Tibial nerve (tissue), 4 donors: ENCODE data around the gene RASSF1.

ENCODE experiments used
- CTCF ChIP-seq, 5 experiments: fragments of 200-600 bp in 3 of 5; fragments of 450-650 bp in 2 of 5; sonication (generic) in 3 of 5; IDR thresholded peaks; one replicate each; pipeline ENCODE4 v1.5.1; 2016 to 2019; ENCODE audit warnings: antibody characterized with exemption in 5 of 5, mild to moderate bottlenecking in 3 of 5, moderate library complexity in 2 of 5
- EP300 ChIP-seq, 2 donors: sonication (generic); formaldehyde crosslinking; IDR thresholded peaks; one replicate each; pipeline ENCODE4 v1.6.1; 2017; ENCODE audit warnings: antibody characterized with exemption in 2 of 2, mild to moderate bottlenecking in 1 of 2
- POLR2A ChIP-seq, 2 donors: fragments of 450-650 bp; IDR thresholded peaks; one replicate each; pipeline ENCODE4 v1.6.1; 2017; ENCODE audit warnings: antibody characterized with exemption in 2 of 2, mild to moderate bottlenecking in 2 of 2, moderate library complexity in 2 of 2

- TF ChIP-seq POLR2A (IDR thresholded peaks at IDR 0.05) (no peak), CTCF (IDR thresholded peaks at IDR 0.05) (no peak), EP300 (IDR thresholded peaks at IDR 0.05) (no peak)
Measured at GRCh38 chr3:50304601-50305000, 36.0 kb downstream of the RASSF1 start.
